CD14-positive monocyte (primary cell): ENCODE data around the gene CELSR3. TPM values are rescaled to one million over a fixed set of nuclear protein-coding genes. Genes with fewer than 3 reads are reported as not detected.

Experiments
- DNase-seq, 3 donors: peaks; one replicate each; pipeline ENCODE4 v3.0.0-alpha.2; 2011 to 2022
- H2AFZ ChIP-seq: 2 replicates; pipeline ENCODE4 v1.6.0; 2012; ENCODE audit warnings: mild to moderate bottlenecking, low read depth, low read length, inconsistent platforms; ENCODE audit not compliant: insufficient read depth, poor library complexity, severe bottlenecking
- H3K27ac ChIP-seq, 2 donors: 1 replicate in 1 of 2; 2 replicates in 1 of 2; pipeline ENCODE4 v1.5.1; 2012 to 2013; ENCODE audit warnings: low read length in 2 of 2, control low read depth in 1 of 2, inconsistent platforms in 1 of 2, low read depth in 1 of 2, mild to moderate bottlenecking in 1 of 2
- H3K27me3 ChIP-seq, 2 donors: one replicate each; pipeline versions ENCODE4 v1.6.0 to v1.6.1; 2011 to 2013; ENCODE audit warnings: low read length in 2 of 2; ENCODE audit not compliant: control insufficient read depth in 2 of 2, insufficient read depth in 2 of 2
- H3K36me3 ChIP-seq, 2 donors: replicated peaks in 1 of 2; 1 replicate in 1 of 2; 2 replicates in 1 of 2; pipeline versions ENCODE4 v1.5.1 to v1.6.1; 2012 to 2013; ENCODE audit warnings: low read length in 2 of 2, control low read depth in 1 of 2, inconsistent platforms in 1 of 2, mild to moderate bottlenecking in 1 of 2; ENCODE audit not compliant: insufficient read depth in 2 of 2, control insufficient read depth in 1 of 2
- H3K4me1 ChIP-seq, 2 donors: 1 replicate in 1 of 2; 2 replicates in 1 of 2; pipeline versions ENCODE4 v1.5.1 to v1.6.1; 2012 to 2013; ENCODE audit warnings: low read length in 2 of 2, control low read depth in 1 of 2, inconsistent platforms in 1 of 2, mild to moderate bottlenecking in 1 of 2, moderate library complexity in 1 of 2; ENCODE audit not compliant: insufficient read depth in 2 of 2, control insufficient read depth in 1 of 2
- H3K4me2 ChIP-seq: replicated peaks from 2 replicates; pipeline ENCODE3; 2012; ENCODE audit warnings: low read length, moderate library complexity, mild to moderate bottlenecking; ENCODE audit not compliant: poor library complexity, severe bottlenecking; ENCODE audit errors: extremely low read depth
- H3K4me3 ChIP-seq, 3 experiments: fragments of 200-600 bp in 1 of 3; sonication (generic) in 1 of 3; replicated peaks in 1 of 3; 1 replicate in 2 of 3; 2 replicates in 1 of 3; pipeline ENCODE4 v1.5.1; 2011 to 2013; ENCODE audit warnings: low read length in 3 of 3, mild to moderate bottlenecking in 3 of 3, control low read depth in 2 of 3, low read depth in 2 of 3, inconsistent platforms in 1 of 3, moderate library complexity in 1 of 3
- H3K79me2 ChIP-seq: 2 replicates; pipeline ENCODE4 v1.6.0; 2012; ENCODE audit warnings: mild to moderate bottlenecking, control low read depth, inconsistent platforms, low read length, moderate library complexity; ENCODE audit not compliant: insufficient read depth
- H3K9ac ChIP-seq: 2 replicates; pipeline ENCODE4 v1.6.0; 2017; ENCODE audit warnings: low read length, mild to moderate bottlenecking; ENCODE audit not compliant: insufficient read depth, poor library complexity, severe bottlenecking
- H3K9me3 ChIP-seq, 2 donors: replicated peaks in 1 of 2; 1 replicate in 1 of 2; 2 replicates in 1 of 2; pipeline versions ENCODE4 v1.5.1 to v1.6.1; 2012 to 2013; ENCODE audit warnings: low read length in 2 of 2, control low read depth in 1 of 2; ENCODE audit not compliant: control insufficient read depth in 1 of 2, insufficient read depth in 1 of 2
- H4K20me1 ChIP-seq: 2 replicates; pipeline ENCODE4 v1.6.0; 2012; ENCODE audit warnings: mild to moderate bottlenecking, low read length, control low read depth, moderate library complexity; ENCODE audit not compliant: insufficient read depth
- H3K27ac Mint-ChIP-seq, 7 donors: one replicate each; pipeline ENCODE4 v1.8.0; 2020; ENCODE audit warnings: mild to moderate bottlenecking in 7 of 7, mixed read lengths in 7 of 7, moderate library complexity in 6 of 7, inconsistent platforms in 2 of 7
- H3K27me3 Mint-ChIP-seq, 3 donors: one replicate each; pipeline ENCODE4 v1.8.0; 2021 to 2022; ENCODE audit warnings: low read depth in 3 of 3, mild to moderate bottlenecking in 3 of 3, mixed read lengths in 3 of 3, moderate library complexity in 3 of 3, inconsistent platforms in 1 of 3
- H3K36me3 Mint-ChIP-seq, 2 donors: one replicate each; pipeline ENCODE4 v1.8.0; 2020; ENCODE audit warnings: mixed read lengths in 2 of 2, inconsistent platforms in 1 of 2, mild to moderate bottlenecking in 1 of 2
- H3K4me1 Mint-ChIP-seq: one replicate; pipeline ENCODE4 v1.8.0; 2020; ENCODE audit warnings: mild to moderate bottlenecking, mixed read lengths
- H3K4me3 Mint-ChIP-seq, 2 donors: one replicate each; pipeline ENCODE4 v1.8.0; 2020; ENCODE audit warnings: mild to moderate bottlenecking in 2 of 2, mixed read lengths in 2 of 2, moderate library complexity in 1 of 2
- H3K9me3 Mint-ChIP-seq, 7 donors: one replicate each; pipeline ENCODE4 v1.8.0; 2020 to 2022; ENCODE audit warnings: mixed read lengths in 7 of 7, mild to moderate bottlenecking in 6 of 7, moderate library complexity in 6 of 7, inconsistent platforms in 2 of 7
- CTCF ChIP-seq: fragments of 200-600 bp; IDR thresholded peaks from one replicate; pipeline ENCODE4 v1.8.0; 2022; ENCODE audit warnings: antibody characterized with exemption, mild to moderate bottlenecking
- WGBS: methylation state at CpG from one replicate; pipeline ENCODE4 v1.1.5; 2013; ENCODE audit warnings: missing lambda C conversion rate; ENCODE audit not compliant: insufficient coverage; 5-methylcytosine and 5-hydroxymethylcytosine counted together
- intact Hi-C, 2 donors: fragments of 100-400 bp; cut with micrococcal nuclease; formaldehyde crosslinking; loops; one replicate each; pipeline versions ENCODE4 v1.15.0 to v1.15.1; 2023
- polyA plus RNA-seq, 3 donors: library from polyadenylated mRNA; depleted of rRNA in 1 of 3; unstranded in 2 of 3; stranded (reverse) in 1 of 3; fragments of 300-500 nt in 2 of 3; fragments of >200 nt in 1 of 3; fragmentation: Illumina TruSeq in 2 of 3; gene quantifications; 1 replicate in 2 of 3; 2 replicates in 1 of 3; pipeline ENCODE4 v1.2.3, GENCODE V29; 2012 to 2021

Gene CELSR3
- polyA plus RNA-seq, 3 donors = 0.95 TPM; not detected in 2

DNA sequence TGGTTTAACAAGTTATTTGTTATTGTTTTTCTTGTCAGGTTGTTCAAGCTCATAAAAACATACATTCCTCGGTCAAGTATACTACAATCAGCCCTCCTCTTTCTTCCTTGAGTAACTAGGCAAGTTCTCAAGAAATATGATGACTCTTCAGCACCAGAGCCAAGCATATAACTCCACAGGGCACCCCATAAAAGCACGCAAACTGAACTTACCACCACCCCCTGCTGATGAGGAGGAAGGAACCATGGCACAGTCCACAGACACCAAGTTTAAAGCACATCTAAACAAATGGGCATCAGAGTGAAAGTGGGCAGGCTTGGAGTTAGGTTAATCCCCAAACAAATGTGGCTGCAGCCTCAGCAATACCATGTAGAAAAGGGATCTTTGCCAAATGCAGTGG, 49.0 kb upstream of the CELSR3 start:
- Mint-ChIP-seq H3K27me3 (peaks cover 0 to 2% (median 2%) of the 10 kb centered on the region in 3 donors), H3K9me3 (no peaks in the 10 kb centered on the region), H3K4me1 (peaks cover 22% of the 10 kb centered on the region), H3K27ac (peak overlapping the region in 4 of 7 donors; percentile 13 to 73 (median 52)), H3K36me3 (peaks cover 36 to 70% of the 10 kb centered on the region in 2 donors), H3K4me3 (no peak overlapping the region)
- DNase-seq = no peak
- H3K4me3 ChIP-seq = no peak overlapping the region
- WGBS = 83% methylated on average over 1 of the region's 2 CpGs
- peaks cover 100% of the 10 kb centered on the region for H3K79me2 ChIP-seq
- H4K20me1 ChIP-seq = peaks cover 71% of the 10 kb centered on the region
- no peaks in the 10 kb centered on the region for H3K9me3 ChIP-seq
- no peak overlapping the region for H3K4me2 ChIP-seq
- H3K27me3 ChIP-seq = no peaks in the 10 kb centered on the region
- peak overlapping the region in 1 of 2 donors; percentile 4 for H3K27ac ChIP-seq
- no peak overlapping the region for H2AFZ ChIP-seq
- intact Hi-C loops = loop anchor here in 1 of 2 donors (10.0 kb wide), 1 partner anchor 213 kb away; no protein-coding TSS in a partner anchor
- H3K4me1 ChIP-seq = peaks cover 7 to 23% of the 10 kb centered on the region in 2 donors
- H3K9ac ChIP-seq = no peak overlapping the region
- no peak for TF ChIP-seq CTCF
- H3K36me3 ChIP-seq = peaks cover 40 to 70% of the 10 kb centered on the region in 2 donors

GRCh38 chr3:48709051-48709461, 46.4 kb upstream of the CELSR3 start:
- Mint-ChIP-seq H3K4me3 (no peak overlapping the region), H3K36me3 (peaks cover 28 to 84% of the 10 kb centered on the region in 2 donors), H3K9me3 (no peaks in the 10 kb centered on the region), H3K27ac (peak overlapping the region in 4 of 7 donors; percentile 0 to 70 (median 45)), H3K27me3 (peaks cover 0 to 2% (median 0%) of the 10 kb centered on the region in 3 donors), H3K4me1 (peaks cover 5% of the 10 kb centered on the region)
- H3K27me3 ChIP-seq = no peaks in the 10 kb centered on the region
- H3K4me3 ChIP-seq = no peak overlapping the region
- H3K36me3 ChIP-seq = peaks cover 51 to 72% of the 10 kb centered on the region in 2 donors
- no peak for DNase-seq
- H3K4me2 ChIP-seq = no peak overlapping the region
- H2AFZ ChIP-seq = no peak overlapping the region
- TF ChIP-seq CTCF = no peak
- H3K79me2 ChIP-seq = peaks cover 99% of the 10 kb centered on the region
- peaks cover 92% of the 10 kb centered on the region for H4K20me1 ChIP-seq
- no peaks in the 10 kb centered on the region for H3K9me3 ChIP-seq
- no peaks in the 10 kb centered on the region for H3K4me1 ChIP-seq
- 89% methylated on average over 6 of the region's 7 CpGs for WGBS
- intact Hi-C loops = no loop called here
- no peak overlapping the region for H3K27ac ChIP-seq
- H3K9ac ChIP-seq = no peak overlapping the region
